K562 (cell line): Measurements from ENCODE around the gene ATXN2L. TPM values are rescaled to one million over a fixed set of nuclear protein-coding genes. Genes with fewer than 3 reads are reported as not detected.

Experiments
- BCOR ChIP-seq: fragments of 450-650 bp; IDR thresholded peaks from 2 replicates; pipeline ENCODE4 v1.6.1; 2016
- CAMTA2 ChIP-seq: fragments of 250-450 bp; sonication (Bioruptor Pico); conservative IDR thresholded peaks from 2 replicates; pipeline ENCODE4 v1.5.1; 2022
- CBX5 ChIP-seq: IDR thresholded peaks from 2 replicates; pipeline ENCODE4 v1.6.1; 2014; ENCODE audit warnings: low read depth, borderline replicate concordance
- CHD4 ChIP-seq: fragments of 200-600 bp; sonication (generic); IDR thresholded peaks from 3 replicates; pipeline ENCODE4 v1.6.1; 2012; ENCODE audit warnings: low read depth, mild to moderate bottlenecking, mixed read lengths, low read length, inconsistent platforms; ENCODE audit not compliant: insufficient read depth, insufficient replicate concordance, poor library complexity, severe bottlenecking
- CREB3L1 ChIP-seq: fragments of 450-650 bp; IDR thresholded peaks from 2 replicates; pipeline ENCODE4 v1.6.1; 2014; ENCODE audit warnings: low read depth, mild to moderate bottlenecking, moderate library complexity, borderline replicate concordance
- DNMT1 ChIP-seq: fragments of 450-650 bp; IDR thresholded peaks from 2 replicates; pipeline ENCODE4 v1.6.1; 2016; ENCODE audit warnings: antibody characterized with exemption, mild to moderate bottlenecking
- E2F8 ChIP-seq: fragments of 450-650 bp; IDR thresholded peaks from 2 replicates; pipeline ENCODE4 v1.7.1; 2018; ENCODE audit warnings: mild to moderate bottlenecking, low read depth; ENCODE audit not compliant: partially characterized antibody
- KAT7 ChIP-seq: sonication (generic); formaldehyde crosslinking; IDR thresholded peaks from 2 replicates; pipeline ENCODE4 v1.8.0; 2022; ENCODE audit warnings: missing genetic modification reagents, mild to moderate bottlenecking, borderline replicate concordance
- MEF2A ChIP-seq: IDR thresholded peaks from 2 replicates; pipeline ENCODE4 v1.6.1; 2011; ENCODE audit warnings: low read depth, mild to moderate bottlenecking, low read length, moderate library complexity; ENCODE audit not compliant: control insufficient read depth
- SETDB1 ChIP-seq: IDR thresholded peaks from one replicate; pipeline ENCODE4 v1.6.1; 2012; ENCODE audit warnings: low read length, control low read depth, inconsistent platforms
- SP1 ChIP-seq: sonication (generic); formaldehyde crosslinking; IDR thresholded peaks from 2 replicates; pipeline ENCODE4 v1.8.1; 2022; ENCODE audit warnings: mild to moderate bottlenecking, missing genetic modification reagents
- TAL1 ChIP-seq: fragments of 450-650 bp; IDR thresholded peaks from 2 replicates; pipeline ENCODE4 v1.6.1; 2016; ENCODE audit warnings: mild to moderate bottlenecking
- TBP ChIP-seq: optimal IDR thresholded peaks from 2 replicates; pipeline ENCODE3; 2011; ENCODE audit warnings: low read depth, low read length, improper control_type of control experiment
- TFAM ChIP-seq: fragments of 250-450 bp; sonication (Bioruptor Pico); conservative IDR thresholded peaks from 2 replicates; pipeline ENCODE4 v1.5.0; 2021; ENCODE audit warnings: mild to moderate bottlenecking, moderate library complexity
- TSHZ1 ChIP-seq: fragments of 250-450 bp; sonication (Bioruptor Pico); IDR thresholded peaks from 2 replicates; pipeline ENCODE4 v1.4.0; 2020; ENCODE audit warnings: mild to moderate bottlenecking, moderate library complexity
- ZNF12 ChIP-seq: sonication (generic); formaldehyde crosslinking; IDR thresholded peaks from 2 replicates; pipeline ENCODE4 v1.4.0; 2020; ENCODE audit warnings: mild to moderate bottlenecking, missing genetic modification reagents
- ZNF586 ChIP-seq: fragments of 450-650 bp; formaldehyde crosslinking; conservative IDR thresholded peaks from 2 replicates; pipeline ENCODE4 v1.4.0; 2020; ENCODE audit warnings: mild to moderate bottlenecking, moderate library complexity
- polyA plus RNA-seq, 8 experiments: library from polyadenylated mRNA; depleted of rRNA in 4 of 8; stranded (reverse) in 5 of 8; unstranded in 3 of 8; fragments of >200 nt; fragmentation: Nextera tagmentation in 2 of 8; fragmentation: Illumina TruSeq in 1 of 8; extraction: Ambion mirVana in 2 of 8; extraction: Trizol in 1 of 8; gene quantifications; 2 replicates each; pipeline versions ENCODE4 v1.2.1 to v1.2.3, GENCODE V29; 2011 to 2014; ENCODE audit warnings: inconsistent platforms in 1 of 8, missing spikeins in 1 of 8
- total RNA-seq, 7 experiments: library from RNA; depleted of rRNA in 6 of 7; stranded (reverse); fragments of >200 nt in 6 of 7; fragmentation: Illumina TruSeq in 2 of 7; extraction: Trizol in 2 of 7; gene quantifications; 2 replicates each; pipeline versions ENCODE4 v1.2.1 to v1.2.3, GENCODE V29; 2011 to 2021; ENCODE audit warnings: low replicate concordance in 1 of 7
- TF ChIP-seq, protein P1 (sequence below): fragments of 250-450 bp; sonication (Bioruptor Pico); IDR thresholded peaks from 2 replicates; pipeline ENCODE4 v1.5.1; 2021; ENCODE audit warnings: mild to moderate bottlenecking

Gene ATXN2L
- total and polyA plus RNA-seq, 9 of the 15 experiments (the other 6 are each of a cell fraction or from before 2014, with no cell fraction given), result 3.8 to 280 (median 37.2) TPM

DNA sequence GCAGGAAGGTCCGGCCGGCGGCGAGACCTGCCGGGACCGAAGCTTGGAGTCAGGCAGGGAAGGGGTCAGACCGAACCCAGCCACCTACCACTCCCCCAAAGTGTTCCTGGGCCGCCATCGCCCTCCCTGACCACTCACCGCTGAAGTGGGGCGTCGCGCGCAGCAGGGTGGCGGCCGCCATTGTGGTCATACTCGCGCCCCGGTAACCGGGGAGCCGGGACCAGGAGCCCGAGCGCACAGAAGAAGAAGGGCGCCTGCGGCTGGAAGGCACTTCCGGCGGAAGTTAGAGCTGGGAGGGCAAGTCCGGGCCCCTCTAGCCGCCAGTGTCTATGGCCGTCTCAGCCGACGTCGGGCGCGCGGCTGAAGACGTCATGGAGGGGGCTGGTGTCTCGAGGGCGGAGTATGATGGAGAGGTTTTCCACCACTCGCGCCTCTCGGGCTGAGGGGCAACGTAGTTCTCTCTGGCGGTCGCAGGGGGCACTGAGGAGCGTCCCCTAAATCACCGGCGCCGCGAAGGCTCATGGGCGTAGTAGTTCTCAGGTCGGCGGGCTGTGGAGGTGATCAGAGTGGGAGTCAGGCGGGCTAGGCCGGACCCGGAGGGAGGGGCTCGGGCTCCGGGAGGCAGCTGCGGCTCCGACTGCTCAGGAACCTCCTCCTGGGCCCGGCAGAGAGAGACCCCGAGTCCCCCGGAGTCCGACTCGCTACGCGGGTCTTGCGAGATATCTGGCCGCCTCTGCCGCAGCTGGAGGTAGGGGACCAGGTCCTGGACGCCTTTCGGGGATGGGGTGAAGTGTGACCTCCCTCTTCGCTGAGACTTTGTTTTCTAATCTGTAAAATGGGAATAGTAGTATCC is 23.5 kb downstream of the ATXN2L start, which contains the start of gene TUFM (continued):
- TF ChIP-seq TAL1 (no peak), TSHZ1 (CRISPR knock-in tag) (no peak), CREB3L1 (peak; percentile 90), TFAM (CRISPR knock-in tag) (no peak), DNMT1 (no peak), ZNF586 (no peak), CBX5 (no peak), SP1 (peak; percentile 90), E2F8 (peak; percentile 90), CAMTA2 (CRISPR knock-in tag) (no peak), KAT7 (peak; percentile 94; the same call in 1 of the 2 replicates), MEF2A (no peak), BCOR (peak; percentile 99), TBP (peak; percentile 72), ZNF12 (CRISPR knock-in tag) (peak; percentile 39; the same call in 1 of the 2 replicates), SETDB1 (no peak), CHD4 (peak; percentile 98)
- TF ChIP-seq, protein P1, sequence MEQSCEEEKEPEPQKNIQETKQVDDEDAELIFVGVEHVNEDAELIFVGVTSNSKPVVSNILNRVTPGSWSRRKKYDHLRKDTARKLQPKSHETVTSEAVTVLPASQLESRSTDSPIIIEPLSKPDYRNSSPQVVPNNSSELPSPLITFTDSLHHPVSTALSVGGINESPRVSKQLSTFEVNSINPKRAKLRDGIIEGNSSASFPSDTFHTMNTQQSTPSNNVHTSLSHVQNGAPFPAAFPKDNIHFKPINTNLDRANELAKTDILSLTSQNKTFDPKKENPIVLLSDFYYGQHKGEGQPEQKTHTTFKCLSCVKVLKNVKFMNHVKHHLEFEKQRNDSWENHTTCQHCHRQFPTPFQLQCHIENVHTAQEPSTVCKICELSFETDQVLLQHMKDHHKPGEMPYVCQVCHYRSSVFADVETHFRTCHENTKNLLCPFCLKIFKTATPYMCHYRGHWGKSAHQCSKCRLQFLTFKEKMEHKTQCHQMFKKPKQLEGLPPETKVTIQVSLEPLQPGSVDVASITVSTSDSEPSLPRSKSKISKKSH (CRISPR knock-in tag), result no peak
